Stimulated activated CD4-positive, alpha-beta T cell treated with anti-CD3 and anti-CD28 coated beads, TNF-alpha, amount 100 ng/mL, for 1 hour (primary cell): ENCODE measurements around the gene BARX2.

ENCODE experiments used
- DNase-seq, 3 donors: peaks; one replicate each; pipeline ENCODE4 v3.0.0-alpha.2; 2020; ENCODE audit warnings: low read depth in 3 of 3, low spot score in 1 of 3

The BARX2 gene

DNA sequence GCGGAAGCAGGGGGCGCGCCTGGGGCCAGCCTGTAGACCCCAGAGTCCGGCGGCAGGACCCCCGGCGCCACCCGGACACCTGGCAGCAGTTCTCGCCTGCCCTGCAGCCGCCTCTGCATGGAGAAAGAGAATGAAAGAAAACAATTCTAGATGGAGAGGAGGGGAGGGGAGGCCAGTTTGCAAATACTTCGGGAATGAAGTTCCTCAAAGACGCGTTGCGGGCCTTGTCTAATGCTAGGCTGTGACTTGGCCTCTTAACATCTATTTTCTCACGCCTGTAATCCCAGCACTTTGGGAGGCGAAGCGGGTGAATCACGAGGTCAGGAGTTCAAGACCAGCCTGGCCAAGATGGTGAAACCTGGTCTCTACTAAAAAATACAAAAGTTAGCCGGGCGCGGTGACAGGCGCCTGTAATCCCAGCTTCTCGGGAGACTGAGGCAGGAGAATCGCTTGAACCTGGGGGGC, 2.1 kb upstream of the BARX2 start:
- no peak for DNase-seq

DNA sequence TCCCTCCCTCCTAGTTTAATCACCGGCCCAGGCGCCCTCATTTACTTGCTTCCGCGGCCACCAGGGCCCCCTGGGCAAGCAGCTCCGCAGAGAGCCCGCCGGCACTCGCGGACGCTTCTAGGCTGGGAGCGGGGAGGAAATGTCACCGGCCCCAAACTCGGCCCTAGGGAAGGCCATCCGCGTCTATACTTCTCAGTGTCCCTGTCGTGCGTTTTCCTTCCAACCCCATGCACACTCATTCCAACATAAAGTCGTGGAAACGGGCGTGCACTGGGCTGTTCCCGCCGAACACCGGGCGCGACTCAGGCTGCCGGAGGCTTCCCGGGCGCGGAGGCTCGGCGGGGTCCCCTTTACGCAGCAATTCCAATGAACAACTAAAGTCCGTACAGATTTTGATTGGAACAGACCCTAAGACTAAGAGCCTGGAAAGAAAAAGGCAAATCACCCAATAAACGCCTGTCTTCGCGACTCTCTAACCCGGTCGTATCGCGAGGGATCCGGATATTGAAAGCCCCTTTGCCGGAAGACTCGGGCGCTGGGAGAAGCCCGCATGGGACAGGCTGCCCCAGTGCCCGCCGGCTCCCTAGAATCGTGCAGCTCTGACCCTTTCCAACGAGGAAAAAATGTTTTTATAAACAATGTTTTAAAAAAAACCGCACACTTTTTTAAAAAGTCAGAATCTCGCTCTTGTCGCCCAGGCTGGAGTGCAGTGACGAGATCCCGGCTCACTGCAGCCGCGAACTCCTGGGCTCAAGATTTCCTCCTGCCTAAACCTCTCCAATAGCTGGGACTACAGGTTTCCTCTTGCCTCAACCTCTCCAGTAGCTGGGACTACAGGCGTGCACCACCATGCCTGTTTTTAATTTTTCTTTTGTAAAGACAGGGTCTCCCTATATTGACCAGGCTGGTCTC, 1.3 kb upstream of the BARX2 start:
- no peak for DNase-seq

DNA sequence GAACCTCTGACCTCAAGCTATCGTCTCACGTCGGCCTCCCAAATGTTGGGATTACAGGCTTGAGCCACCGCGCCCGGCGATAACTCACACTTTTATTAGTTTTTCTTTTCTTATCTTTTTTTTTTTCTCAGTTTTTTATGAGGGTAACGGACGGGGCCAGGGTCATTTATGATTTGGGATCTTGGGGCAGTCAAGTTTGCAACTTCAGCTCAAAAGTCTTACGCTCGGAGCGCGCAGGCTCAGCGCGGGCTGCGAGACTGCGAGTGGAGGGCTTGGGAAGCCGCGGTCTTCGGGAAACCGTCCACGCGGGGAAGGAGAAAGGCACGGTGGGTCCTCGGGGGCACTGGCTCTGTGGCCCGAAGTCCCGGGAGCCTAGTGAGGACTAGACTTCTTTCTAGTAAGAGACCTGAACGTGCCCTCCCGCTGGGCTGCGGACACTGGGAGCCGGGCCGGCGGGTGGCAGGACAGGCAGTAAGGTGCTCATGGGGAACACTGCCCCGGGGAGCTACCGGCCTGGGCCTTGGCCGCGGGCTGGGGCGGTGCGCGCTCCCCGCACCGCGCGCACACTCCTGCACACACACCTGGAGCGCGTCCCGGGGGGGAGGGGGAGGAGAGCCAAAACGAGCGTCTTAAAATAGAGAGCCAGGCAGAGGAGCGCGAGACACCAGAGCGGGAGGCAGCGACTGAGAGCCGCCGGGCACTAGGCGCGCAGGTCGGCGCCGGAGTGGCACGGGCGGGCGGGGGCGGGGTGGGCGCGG, 476 bp upstream of the BARX2 start:
- no peak for DNase-seq

DNA sequence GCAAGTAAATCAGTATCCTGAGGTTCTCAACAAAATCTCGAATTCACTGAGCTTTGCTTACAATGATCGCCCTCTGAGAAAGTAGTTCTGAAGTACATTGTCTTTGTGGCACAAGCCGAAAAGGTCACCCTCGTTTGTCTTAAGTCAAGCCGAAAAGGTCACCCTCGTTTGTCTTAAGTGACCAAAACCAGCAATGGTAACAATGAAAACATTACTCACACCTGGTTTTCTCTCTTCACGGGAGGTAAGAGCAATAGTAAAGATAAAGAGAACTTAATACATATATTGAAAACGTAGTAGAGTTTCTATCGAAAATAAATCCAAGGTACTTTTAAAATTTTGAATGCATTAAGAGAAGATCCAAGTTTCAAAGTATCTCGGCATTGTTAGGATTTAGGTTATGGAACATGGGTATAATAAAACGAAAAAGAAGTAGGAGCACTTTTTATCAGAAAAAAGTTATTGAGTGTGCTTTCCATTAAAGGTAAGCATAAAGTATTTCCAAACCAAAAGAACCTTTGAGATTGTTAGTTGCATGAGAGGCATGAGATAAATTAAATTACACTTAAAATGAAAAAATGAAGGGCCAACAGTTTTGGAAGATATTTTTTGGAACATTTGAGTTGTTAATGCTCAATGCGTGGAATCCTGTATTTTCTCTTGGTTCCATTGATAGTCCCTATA, 1.2 kb downstream of the BARX2 start:
- no peak for DNase-seq

DNA sequence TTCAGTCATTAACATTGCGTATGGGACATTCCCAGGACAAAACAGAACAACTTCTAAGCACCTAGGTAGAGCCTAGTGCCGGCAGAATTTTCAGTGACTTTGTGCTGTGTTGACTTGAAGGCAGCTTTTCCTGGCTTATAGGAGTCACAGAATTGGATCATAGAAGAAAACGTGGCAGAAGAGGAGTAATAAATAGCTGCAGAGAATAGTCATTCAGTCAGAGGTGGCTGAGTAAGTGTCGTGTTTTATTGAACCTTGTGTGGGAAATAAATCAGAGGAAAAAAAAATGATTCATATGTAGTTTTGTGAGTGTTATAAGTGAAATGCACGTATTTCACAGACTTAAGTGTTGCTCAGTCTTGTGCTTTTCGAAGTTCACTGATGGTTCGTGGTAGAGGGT, 2.1 kb downstream of the BARX2 start:
- no peak for DNase-seq

DNA sequence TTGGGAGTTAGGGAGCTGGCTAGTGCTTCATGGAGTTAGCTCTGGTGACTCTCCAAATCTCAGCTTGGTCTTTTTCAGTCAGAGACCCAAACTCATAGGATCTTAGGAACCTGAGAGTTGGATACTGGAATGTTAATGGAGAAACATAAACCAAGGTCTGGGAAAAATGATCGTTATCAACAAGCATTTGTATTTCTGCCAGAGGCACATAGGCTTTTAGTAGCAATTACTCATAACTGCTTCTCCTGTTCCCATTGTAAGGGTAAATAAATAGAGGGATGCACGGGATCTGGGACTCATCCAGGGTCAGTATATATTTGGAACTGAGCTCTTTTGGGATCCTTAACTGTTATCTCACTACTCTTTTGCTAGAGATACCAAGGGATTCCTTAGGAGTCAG, 4.8 kb downstream of the BARX2 start:
- no peak for DNase-seq

DNA sequence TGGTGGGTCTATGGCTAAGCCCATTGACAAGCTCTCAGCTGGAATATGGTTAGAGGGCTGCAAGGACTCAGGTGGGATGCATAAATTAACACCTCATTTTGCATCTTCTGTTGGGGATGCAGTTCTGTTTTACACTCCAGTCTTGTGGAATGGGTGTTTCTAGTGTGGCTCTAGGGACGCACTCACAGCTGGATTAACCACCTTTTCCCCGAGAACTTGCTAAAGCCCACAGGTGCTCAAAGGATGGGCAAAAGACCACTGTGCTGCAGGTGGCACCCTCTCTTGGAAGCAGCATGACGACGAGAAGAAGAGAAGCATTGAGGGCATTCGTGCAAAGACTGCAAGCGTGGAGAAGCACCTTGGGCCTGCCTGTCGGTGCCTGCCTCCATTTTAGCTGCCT, 6.9 kb downstream of the BARX2 start:
- DNase-seq: no peak

DNA sequence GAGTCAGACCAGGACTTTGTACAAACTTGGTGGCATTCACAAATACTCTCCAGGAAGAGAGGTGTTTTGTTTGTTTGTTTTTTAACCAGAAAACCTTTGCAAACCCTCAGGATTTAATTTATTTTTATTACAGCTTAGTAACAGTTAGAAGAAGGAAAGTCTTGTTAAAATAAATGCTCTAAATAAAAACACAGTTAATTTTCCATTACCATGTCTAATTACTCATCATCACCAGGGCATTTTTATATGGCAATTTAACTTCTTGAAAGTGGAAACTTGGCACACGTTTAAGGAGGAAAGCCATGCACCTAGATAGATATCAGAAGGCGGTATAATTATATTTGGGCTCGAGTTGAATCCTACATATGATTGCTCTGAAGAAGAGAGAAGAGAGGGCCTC, 7.4 kb downstream of the BARX2 start:
- no peak for DNase-seq

DNA sequence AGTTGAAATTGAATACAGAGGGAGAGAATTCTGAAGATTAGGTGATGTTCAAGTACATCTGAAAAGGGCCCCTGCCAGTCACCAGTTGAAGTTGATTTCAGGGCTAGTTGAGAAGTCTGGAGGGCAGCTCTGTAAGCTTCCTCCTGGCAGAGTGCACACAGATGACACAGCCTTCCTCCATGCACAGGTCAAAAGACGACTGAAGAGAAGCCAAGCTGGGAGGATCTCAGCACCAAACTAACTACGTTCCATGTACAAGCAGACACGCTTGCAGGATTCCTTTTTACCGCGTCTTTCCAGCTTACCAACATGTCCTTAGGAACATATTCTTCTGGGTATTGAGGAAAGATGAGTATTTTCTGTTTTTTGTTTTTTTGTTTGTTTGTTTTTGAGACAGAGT, 7.9 kb downstream of the BARX2 start:
- no peak for DNase-seq

DNA sequence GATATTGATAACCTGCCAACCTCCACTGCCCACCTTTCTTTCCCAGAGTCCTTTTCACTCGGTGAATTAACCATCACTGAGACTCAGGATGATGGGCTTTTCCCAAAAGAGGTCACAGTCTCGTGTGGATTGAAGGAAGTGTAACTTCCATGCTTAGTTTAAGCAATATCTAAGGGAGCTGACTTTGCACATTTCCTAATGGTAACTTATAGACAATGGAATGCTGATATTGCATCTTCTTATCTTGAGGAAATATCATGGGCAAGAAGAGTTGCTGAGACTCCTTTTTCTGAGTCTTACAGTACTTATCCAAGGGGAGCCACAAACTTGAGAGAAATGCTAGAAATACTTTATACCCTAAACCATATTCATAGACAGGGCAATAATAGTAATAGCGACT, 8.8 kb downstream of the BARX2 start:
- no peak for DNase-seq

DNA sequence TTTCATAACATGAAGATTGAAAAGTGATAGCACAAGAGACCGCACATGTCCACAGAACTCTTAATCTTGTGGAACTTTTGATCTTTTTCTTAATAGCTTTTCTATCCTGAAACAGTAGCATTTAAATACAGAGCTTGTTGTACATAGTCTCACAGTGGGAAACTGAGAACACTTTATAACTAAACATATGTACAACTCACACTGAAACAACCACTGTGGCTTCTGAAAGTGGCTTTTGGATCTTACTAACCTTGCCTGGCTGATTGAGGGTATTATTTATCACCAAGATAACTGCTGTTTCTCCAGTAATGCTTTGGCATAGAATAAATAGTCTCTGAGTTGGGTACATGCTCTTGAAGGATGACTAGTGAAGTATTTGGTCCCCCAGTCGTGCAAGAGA, 10.2 kb downstream of the BARX2 start:
- DNase-seq: no peak

DNA sequence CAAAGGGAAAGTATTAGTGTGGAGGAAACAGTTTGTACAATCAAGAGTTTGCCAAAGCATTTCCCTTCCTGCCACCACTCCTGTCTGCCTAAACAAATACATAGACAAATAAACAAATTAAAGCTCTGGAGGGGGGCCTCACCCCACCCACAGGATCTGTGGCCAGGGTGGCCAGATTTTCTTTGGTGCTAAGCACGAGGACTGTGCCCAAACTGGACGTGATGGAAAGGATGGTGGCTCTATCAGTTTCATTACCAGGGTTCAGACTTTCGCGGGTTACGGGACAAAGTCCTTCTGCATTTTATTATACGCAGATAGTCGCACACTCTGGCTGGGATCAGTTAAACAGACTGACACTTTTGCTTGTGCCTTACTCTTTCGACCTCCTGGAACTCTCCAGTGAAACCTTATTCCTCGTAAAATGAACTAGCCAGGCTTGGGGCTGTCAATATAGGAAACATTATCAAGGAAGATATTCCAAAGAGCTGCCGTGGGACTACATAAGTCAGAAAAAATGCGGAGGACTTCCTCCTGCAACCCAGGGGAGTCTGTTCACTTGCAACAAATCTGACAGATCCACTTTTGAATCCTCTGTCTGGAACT, 11.2 kb downstream of the BARX2 start:
- no peak for DNase-seq

DNA sequence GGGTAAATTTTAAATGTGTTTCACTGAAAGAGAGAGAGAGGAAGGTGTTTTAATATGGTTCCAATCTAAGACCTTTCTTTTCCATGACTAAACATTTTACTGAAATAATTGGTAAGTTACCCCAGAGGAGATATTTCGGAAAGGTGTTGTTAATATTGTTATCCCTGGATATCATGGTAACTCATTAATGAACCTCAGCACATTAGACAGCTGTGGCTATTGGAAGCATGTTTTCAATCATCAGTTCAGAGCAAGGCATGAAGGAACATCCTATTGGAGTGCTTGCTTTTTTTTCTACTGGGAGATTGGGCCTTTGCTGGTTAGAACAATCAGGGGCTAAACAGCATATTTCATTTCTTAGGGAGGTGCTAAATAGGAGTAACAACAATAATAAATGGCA, 11.8 kb downstream of the BARX2 start:
- DNase-seq: no peak

DNA sequence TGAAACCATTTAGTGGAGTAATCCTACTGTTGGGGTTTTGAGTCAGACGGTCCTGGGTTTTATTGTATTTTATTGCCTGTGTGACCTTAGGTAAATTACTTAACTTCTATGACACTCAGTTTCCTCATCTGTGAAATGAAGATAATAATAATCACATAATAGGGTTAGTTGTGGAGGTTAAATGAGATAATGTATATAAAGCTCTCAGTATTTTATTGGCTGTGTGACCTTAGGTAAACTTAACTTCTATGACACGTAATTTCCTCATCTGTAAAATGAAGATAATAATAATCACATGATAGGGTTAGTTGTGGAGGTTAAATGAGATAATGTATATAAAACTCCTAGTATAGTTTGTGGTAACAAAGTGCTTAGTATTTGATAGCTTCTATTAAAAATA, 13.2 kb downstream of the BARX2 start:
- no peak for DNase-seq

DNA sequence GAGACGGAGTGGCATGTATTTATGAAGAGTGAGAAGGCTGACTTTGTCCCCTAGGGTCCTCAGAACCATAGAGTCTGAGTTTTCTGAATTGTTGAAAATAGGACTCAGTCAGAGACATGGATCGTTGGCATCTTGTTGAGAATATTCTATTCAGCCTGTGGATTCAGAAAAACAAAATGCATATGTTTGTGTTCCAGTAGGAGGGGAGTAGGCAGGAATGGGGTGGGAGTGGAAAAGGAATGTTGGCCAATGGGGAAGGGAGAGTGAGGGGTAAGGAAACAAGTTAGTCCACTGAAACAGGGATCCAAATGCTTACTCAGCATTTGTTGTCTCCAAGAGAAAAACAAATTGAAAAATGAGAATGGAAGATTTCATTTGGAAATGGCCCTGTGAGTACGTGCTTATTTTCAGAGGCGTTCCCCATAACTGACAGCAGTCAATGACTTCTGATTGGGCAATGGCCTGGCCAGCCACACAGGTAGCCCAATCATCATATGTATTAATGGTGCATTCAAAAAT, 14.7 kb downstream of the BARX2 start:
- DNase-seq: no peak

DNA sequence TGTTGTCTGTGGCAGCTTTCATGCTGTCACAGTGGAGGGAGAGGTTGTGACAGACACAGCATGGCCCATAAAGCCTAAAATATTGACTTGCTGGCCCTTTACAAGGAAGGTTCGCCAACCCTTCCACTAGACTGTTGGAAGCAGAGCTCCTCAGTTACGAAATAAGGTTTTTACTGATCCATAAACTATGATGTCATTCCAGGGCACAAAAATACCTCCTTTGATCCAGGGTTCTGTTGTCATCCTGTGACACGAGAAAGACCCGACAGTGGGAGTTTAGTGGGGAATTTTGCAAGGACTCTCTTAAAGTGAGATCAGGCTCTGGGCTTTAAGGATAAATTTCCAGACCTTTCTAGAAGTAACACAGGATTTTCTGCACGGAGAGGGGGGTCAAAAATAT, 15.7 kb downstream of the BARX2 start:
- no peak for DNase-seq

DNA sequence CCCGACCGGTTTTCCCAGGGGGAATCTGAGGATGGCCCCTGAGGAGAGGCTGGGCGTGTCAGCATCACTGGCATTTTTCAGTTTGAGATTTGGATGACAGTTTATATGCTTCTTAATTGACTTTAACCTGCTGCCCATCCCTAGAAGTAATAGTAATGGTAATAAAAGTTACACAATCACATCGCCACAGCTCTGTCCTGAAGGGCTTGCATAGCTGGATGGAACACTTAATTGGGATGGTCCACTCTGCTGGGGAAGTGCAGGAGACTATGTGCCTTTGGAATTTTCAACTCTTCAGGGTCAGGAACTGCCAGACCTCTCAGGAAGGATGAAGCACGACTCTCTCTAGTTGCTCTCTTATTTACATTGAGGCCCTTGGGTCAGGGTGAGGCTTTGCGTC, 16.2 kb downstream of the BARX2 start:
- DNase-seq: no peak

DNA sequence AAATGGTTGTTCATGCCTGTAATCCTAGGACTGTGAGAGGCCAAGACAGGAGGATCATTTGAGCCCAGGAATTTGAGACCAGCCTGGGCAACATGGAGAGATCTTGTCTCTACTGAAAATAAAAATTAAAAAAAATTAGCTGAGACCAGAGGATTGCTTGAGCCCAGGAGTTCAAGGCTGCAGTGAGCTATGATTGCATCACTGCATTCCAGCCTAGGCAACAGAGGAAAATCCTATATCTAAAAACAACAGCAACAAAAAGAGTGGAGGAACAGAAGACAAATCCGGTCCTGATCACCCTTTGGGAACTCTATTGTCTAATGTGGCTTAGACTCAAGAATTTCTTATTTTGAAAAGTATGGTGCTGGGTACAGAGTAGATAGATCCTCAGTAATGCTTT, 17.3 kb downstream of the BARX2 start:
- no peak for DNase-seq

DNA sequence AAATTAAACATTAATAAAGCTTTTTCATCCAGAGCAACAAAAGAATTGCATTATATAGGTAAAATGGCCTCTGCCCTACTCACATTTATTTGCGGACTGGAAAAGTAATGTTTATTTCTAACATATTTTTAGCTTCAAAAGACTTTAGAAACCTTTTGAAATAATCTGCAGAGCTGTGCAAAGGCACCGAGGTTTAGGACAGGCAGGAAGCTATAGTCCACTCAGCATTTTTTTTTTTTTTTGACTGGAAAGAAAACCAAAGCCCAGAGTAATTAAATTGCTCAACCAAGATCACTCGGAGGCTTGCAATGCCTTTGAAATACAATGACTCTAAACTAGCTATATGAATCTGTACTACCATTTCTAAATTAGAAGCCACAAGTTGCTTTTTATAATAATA, 19.1 kb downstream of the BARX2 start:
- DNase-seq: no peak

DNA sequence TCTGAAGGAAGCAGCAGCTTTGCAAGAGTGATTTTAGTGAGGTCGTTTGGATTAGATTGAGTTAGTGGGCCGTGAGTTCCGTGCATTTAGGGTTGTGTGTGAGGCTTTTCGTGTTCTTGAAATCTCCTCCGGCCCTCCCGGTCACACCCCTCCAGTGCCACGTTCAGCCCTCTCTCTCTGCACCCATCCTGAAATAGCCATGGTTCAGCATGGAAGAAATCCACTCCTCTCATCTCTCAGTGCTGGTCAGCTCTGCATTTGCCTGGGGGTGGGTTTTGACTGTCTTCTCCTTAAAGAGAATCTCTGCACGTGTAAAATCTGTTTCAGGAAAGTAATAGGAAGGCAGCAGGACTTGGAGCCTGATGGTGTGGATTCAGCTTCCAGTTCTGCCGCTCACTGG, 19.8 kb downstream of the BARX2 start:
- no peak for DNase-seq

DNA sequence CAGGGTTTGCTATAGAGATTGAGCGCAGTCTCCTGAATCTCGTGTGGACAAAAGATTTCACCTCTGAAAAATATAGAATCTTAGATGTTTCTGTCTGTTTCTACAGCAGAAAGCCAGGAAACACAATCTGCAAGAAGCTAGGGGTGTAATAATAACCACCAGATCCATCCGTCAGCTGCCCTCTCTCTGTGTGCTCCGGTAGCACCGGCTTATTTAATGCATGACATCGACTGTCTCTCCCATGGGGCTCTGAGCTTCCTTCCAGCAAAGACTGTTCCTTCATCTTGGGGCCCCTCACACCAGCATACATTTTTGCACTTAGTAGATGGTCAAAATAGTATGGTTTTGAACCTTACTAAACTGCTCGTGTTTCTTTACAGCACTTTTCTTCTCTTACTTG, 20.2 kb downstream of the BARX2 start:
- DNase-seq: no peak
